Gastrocnemius medialis (tissue), 4 donors: ENCODE data around the gene NTM.

Experiments
- CTCF ChIP-seq, 5 experiments: fragments of 450-650 bp in 3 of 5; fragments of 200-600 bp in 2 of 5; sonication (generic) in 2 of 5; IDR thresholded peaks in 4 of 5; conservative IDR thresholded peaks in 1 of 5; 1 replicate in 4 of 5; 2 replicates in 1 of 5; pipeline ENCODE4 v1.5.1; 2016 to 2019; ENCODE audit warnings: antibody characterized with exemption in 5 of 5, mild to moderate bottlenecking in 3 of 5, moderate library complexity in 3 of 5
- POLR2A ChIP-seq, 2 donors: fragments of 450-650 bp; IDR thresholded peaks; one replicate each; pipeline ENCODE4 v1.6.1; 2017; ENCODE audit warnings: antibody characterized with exemption in 2 of 2, mild to moderate bottlenecking in 2 of 2, moderate library complexity in 2 of 2

- TF ChIP-seq CTCF (IDR thresholded peaks at IDR 0.05 in 4 of 5, conservative IDR thresholded peaks at IDR 0.05 in 1 of 5) (no peak), POLR2A (IDR thresholded peaks at IDR 0.05) (no peak)
Observed at GRCh38 chr11:131465039-131465438, 94.6 kb downstream of the NTM start.
